NCI-H187 treated with DMSO at 0.1 percent for 48 hours (cell line): ENCODE measurements around the gene IZUMO2.
"Not testable (repeated sequence)": the region's sequence is repeated elsewhere in the genome, so short reads cannot be mapped to it uniquely, and the experiment has no call there.

Experiments
- DNase-seq: peaks from one replicate; lab custom pipeline; 2025; lab: John Stamatoyannopoulos, UW

Gene IZUMO2

GRCh38 chr19:50135856-50136602, 27.1 kb downstream of the IZUMO2 start:
- not testable (repeated sequence) for DNase-seq

- DNase-seq: not testable (repeated sequence)
Observed at GRCh38 chr19:50134777-50135719, 28.0 kb downstream of the IZUMO2 start.

GRCh38 chr19:50133518-50134492, 29.3 kb downstream of the IZUMO2 start:
- not testable (repeated sequence) for DNase-seq

- DNase-seq: not testable (repeated sequence)
Observed at GRCh38 chr19:50104012-50104411, 59.1 kb downstream of the IZUMO2 start.

- not testable (repeated sequence) for DNase-seq
Observed at GRCh38 chr19:50103405-50103804, 59.7 kb downstream of the IZUMO2 start.
